ENCODE data around the gene C10orf120.

C10orf120 gene

DNA sequence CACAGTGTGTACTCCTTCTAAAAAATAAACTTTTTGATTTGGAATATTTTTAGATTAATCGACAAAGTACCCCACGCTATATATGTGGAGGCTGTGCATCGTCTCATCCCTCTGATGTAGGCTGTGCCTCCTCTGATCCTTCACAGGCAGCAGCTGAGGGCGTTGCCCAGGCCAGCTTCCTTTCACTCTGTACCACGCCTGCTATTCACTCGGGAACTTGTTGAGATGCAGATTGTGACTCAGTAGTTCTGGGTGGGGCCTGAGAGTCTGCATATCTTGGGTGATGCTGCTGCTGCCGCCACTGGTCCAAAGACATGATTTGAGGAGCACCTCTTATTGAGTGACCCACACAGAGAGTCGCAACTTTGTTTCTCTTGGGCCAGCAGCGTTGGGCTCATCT lies 7.9 kb upstream of the C10orf120 start:
- TF ChIP-seq, protein P1, sequence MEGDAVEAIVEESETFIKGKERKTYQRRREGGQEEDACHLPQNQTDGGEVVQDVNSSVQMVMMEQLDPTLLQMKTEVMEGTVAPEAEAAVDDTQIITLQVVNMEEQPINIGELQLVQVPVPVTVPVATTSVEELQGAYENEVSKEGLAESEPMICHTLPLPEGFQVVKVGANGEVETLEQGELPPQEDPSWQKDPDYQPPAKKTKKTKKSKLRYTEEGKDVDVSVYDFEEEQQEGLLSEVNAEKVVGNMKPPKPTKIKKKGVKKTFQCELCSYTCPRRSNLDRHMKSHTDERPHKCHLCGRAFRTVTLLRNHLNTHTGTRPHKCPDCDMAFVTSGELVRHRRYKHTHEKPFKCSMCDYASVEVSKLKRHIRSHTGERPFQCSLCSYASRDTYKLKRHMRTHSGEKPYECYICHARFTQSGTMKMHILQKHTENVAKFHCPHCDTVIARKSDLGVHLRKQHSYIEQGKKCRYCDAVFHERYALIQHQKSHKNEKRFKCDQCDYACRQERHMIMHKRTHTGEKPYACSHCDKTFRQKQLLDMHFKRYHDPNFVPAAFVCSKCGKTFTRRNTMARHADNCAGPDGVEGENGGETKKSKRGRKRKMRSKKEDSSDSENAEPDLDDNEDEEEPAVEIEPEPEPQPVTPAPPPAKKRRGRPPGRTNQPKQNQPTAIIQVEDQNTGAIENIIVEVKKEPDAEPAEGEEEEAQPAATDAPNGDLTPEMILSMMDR (IDR thresholded peaks at IDR 0.05; ENCODE audit: insufficient read depth, low read length), result no peak
- no peak for TF ChIP-seq SPI1 (IDR thresholded peaks at IDR 0.05; ENCODE audit: borderline replicate concordance, low read depth)
- TF ChIP-seq POLR2AphosphoS5 (IDR thresholded peaks at IDR 0.05; ENCODE audit: low read depth), result no peak
- no peak for TF ChIP-seq GABPA (IDR thresholded peaks at IDR 0.05; ENCODE audit: low read depth)
- TF ChIP-seq, protein P2, sequence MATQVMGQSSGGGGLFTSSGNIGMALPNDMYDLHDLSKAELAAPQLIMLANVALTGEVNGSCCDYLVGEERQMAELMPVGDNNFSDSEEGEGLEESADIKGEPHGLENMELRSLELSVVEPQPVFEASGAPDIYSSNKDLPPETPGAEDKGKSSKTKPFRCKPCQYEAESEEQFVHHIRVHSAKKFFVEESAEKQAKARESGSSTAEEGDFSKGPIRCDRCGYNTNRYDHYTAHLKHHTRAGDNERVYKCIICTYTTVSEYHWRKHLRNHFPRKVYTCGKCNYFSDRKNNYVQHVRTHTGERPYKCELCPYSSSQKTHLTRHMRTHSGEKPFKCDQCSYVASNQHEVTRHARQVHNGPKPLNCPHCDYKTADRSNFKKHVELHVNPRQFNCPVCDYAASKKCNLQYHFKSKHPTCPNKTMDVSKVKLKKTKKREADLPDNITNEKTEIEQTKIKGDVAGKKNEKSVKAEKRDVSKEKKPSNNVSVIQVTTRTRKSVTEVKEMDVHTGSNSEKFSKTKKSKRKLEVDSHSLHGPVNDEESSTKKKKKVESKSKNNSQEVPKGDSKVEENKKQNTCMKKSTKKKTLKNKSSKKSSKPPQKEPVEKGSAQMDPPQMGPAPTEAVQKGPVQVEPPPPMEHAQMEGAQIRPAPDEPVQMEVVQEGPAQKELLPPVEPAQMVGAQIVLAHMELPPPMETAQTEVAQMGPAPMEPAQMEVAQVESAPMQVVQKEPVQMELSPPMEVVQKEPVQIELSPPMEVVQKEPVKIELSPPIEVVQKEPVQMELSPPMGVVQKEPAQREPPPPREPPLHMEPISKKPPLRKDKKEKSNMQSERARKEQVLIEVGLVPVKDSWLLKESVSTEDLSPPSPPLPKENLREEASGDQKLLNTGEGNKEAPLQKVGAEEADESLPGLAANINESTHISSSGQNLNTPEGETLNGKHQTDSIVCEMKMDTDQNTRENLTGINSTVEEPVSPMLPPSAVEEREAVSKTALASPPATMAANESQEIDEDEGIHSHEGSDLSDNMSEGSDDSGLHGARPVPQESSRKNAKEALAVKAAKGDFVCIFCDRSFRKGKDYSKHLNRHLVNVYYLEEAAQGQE (IDR thresholded peaks at IDR 0.05; ENCODE audit: insufficient replicate concordance, low read depth), result no peak
- no peak overlapping the region for H3K27ac ChIP-seq (replicated peaks)
- no peak for DNase-seq (ENCODE audit: low read depth in 1 of 2, low spot score in 1 of 2)
- no peak overlapping the region for H3K4me3 ChIP-seq (replicated peaks; ENCODE audit: insufficient read depth, low read length)
- peaks cover 6% of the 10 kb centered on the region for H3K27me3 ChIP-seq (ENCODE audit: insufficient read depth, poor library complexity, severe bottlenecking)

DNA sequence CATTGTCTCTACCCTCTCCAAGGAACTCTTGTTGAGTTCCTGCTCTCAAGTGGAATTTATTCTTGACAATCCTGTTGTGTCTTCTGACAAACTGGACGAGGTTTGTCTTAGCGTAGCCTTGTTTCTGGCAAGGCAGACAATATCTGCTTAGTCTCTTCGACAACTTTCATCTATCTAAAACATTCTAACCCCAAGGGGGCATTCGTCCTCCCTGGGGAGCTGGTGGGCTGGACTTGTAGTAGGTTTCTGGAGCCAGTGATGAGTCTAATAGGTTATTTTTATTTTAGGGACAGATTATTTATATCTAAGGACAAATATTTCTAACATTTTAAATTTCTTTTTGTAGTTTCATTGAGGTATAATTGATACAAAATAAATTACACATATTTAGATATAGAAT lies 7.3 kb upstream of the C10orf120 start:
- H3K4me3 ChIP-seq (replicated peaks; ENCODE audit: insufficient read depth, low read length), result no peak overlapping the region
- TF ChIP-seq, protein P2 (IDR thresholded peaks at IDR 0.05; ENCODE audit: insufficient replicate concordance, low read depth), result no peak
- no peak for TF ChIP-seq POLR2AphosphoS5 (IDR thresholded peaks at IDR 0.05; ENCODE audit: low read depth)
- TF ChIP-seq, protein P1 (IDR thresholded peaks at IDR 0.05; ENCODE audit: insufficient read depth, low read length), result no peak
- no peak for TF ChIP-seq GABPA (IDR thresholded peaks at IDR 0.05; ENCODE audit: low read depth)
- TF ChIP-seq SPI1 (IDR thresholded peaks at IDR 0.05; ENCODE audit: borderline replicate concordance, low read depth), result no peak
- H3K27ac ChIP-seq (replicated peaks), result no peak overlapping the region
- H3K27me3 ChIP-seq (ENCODE audit: insufficient read depth, poor library complexity, severe bottlenecking), result peaks cover 6% of the 10 kb centered on the region
- DNase-seq (ENCODE audit: low read depth in 1 of 2, low spot score in 1 of 2), result no peak

DNA sequence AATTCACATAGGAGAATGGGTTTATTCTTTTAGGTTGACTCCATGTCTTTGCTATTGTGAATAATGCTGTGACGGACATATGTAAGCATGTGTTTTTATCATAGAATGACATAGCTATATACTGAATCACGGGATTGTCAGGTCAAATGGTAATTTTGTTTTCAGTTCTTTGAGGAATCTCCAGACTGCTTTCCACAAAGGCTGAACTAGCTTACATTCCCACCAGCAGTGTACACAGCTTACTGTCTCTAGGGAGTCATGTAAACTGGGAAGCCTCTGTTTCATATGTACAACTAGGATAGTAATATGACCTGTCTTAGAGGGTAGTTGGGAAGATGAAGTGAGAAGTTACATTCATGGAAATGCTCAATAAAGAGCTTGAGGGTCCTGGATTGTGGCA lies 6.8 kb upstream of the C10orf120 start:
- DNase-seq (ENCODE audit: low read depth in 1 of 2, low spot score in 1 of 2), result no peak
- Histone ChIP-seq H3K4me3 (replicated peaks; ENCODE audit: insufficient read depth, low read length) (no peak overlapping the region), H3K27ac (replicated peaks) (no peak overlapping the region), H3K27me3 (ENCODE audit: insufficient read depth, poor library complexity, severe bottlenecking) (peaks cover 6% of the 10 kb centered on the region)
- TF ChIP-seq SPI1 (IDR thresholded peaks at IDR 0.05; ENCODE audit: borderline replicate concordance, low read depth) (no peak), GABPA (IDR thresholded peaks at IDR 0.05; ENCODE audit: low read depth) (no peak), POLR2AphosphoS5 (IDR thresholded peaks at IDR 0.05; ENCODE audit: low read depth) (no peak)
- TF ChIP-seq, protein P2 (IDR thresholded peaks at IDR 0.05; ENCODE audit: insufficient replicate concordance, low read depth), result no peak
- TF ChIP-seq, protein P1 (IDR thresholded peaks at IDR 0.05; ENCODE audit: insufficient read depth, low read length), result no peak
